Left ventricle myocardium inferior (tissue), 1 donor: ENCODE data around the gene TRRAP. TPM values are rescaled to one million over a fixed set of nuclear protein-coding genes. Genes with fewer than 3 reads are reported as not detected.

ENCODE experiments used
- DNase-seq: peaks from one replicate; pipeline ENCODE4 v3.0.0-alpha.2; 2020
- H3K27ac ChIP-seq: fragments of 200-600 bp; replicated peaks from 2 replicates; pipeline ENCODE4 v1.8.0; 2021
- H3K27me3 ChIP-seq: fragments of 200-600 bp; 2 replicates; pipeline ENCODE4 v1.8.0; 2021; ENCODE audit warnings: low read depth
- H3K36me3 ChIP-seq: fragments of 200-600 bp; 2 replicates; pipeline ENCODE4 v1.8.0; 2021
- H3K4me1 ChIP-seq: fragments of 200-600 bp; 2 replicates; pipeline ENCODE4 v1.8.0; 2021
- H3K4me3 ChIP-seq: fragments of 200-600 bp; 2 replicates; pipeline ENCODE4 v1.8.0; 2021; ENCODE audit warnings: mild to moderate bottlenecking, moderate library complexity
- H3K9me3 ChIP-seq: fragments of 200-600 bp; replicated peaks from 2 replicates; pipeline ENCODE4 v1.8.0; 2021
- CTCF ChIP-seq: fragments of 200-600 bp; IDR thresholded peaks from 2 replicates; pipeline ENCODE4 v1.8.0; 2021; ENCODE audit warnings: antibody characterized with exemption, mild to moderate bottlenecking, borderline replicate concordance
- intact Hi-C: fragments of 100-400 bp; cut with micrococcal nuclease; formaldehyde crosslinking; loops from one replicate; pipeline ENCODE4 v1.11.0; 2022
- total RNA-seq: library from RNA; stranded (reverse); fragmentation: NEBNext Ultra II Directional; extraction: Animal tissue kit (Norgen Biotek cat#: 25700); gene quantifications from one replicate; pipeline ENCODE4 v1.2.1, GENCODE V29; 2021
- donor health status: DM: no; HTN: yes; CAD: no; lungs with severe emphysema.

The TRRAP gene
- total RNA-seq, 1 donor from 2014 or later = 15.5 TPM

GRCh38 chr7:98964596-98964995, 86.3 kb downstream of the TRRAP start:
- no peak overlapping the region for H3K4me3 ChIP-seq
- no peak for DNase-seq
- H3K4me1 ChIP-seq = no peaks in the 10 kb centered on the region
- H3K27ac ChIP-seq = no peak overlapping the region
- no peaks in the 10 kb centered on the region for H3K9me3 ChIP-seq
- intact Hi-C loops = no loop called here
- no peaks in the 10 kb centered on the region for H3K27me3 ChIP-seq
- peaks cover 99% of the 10 kb centered on the region for H3K36me3 ChIP-seq
- no peak for TF ChIP-seq CTCF

GRCh38 chr7:98968621-98969020, 90.3 kb downstream of the TRRAP start:
- Histone ChIP-seq H3K4me1 (no peaks in the 10 kb centered on the region), H3K36me3 (peaks cover 99% of the 10 kb centered on the region), H3K4me3 (no peak overlapping the region), H3K27me3 (no peaks in the 10 kb centered on the region), H3K9me3 (no peaks in the 10 kb centered on the region), H3K27ac (no peak overlapping the region)
- DNase-seq = no peak
- intact Hi-C loops = no loop called here
- no peak for TF ChIP-seq CTCF

- Histone ChIP-seq H3K36me3 (peaks cover 100% of the 10 kb centered on the region), H3K9me3 (no peaks in the 10 kb centered on the region), H3K4me3 (no peak overlapping the region), H3K27ac (no peak overlapping the region), H3K27me3 (no peaks in the 10 kb centered on the region), H3K4me1 (peaks cover 5% of the 10 kb centered on the region)
- intact Hi-C loops = no loop called here
- no peak for DNase-seq
- TF ChIP-seq CTCF = no peak
These were observed 91.1 kb downstream of the TRRAP start for GRCh38 chr7:98969386-98969785.

- intact Hi-C loops = no loop called here
- Histone ChIP-seq H3K4me3 (no peak overlapping the region), H3K4me1 (peaks cover 12% of the 10 kb centered on the region), H3K36me3 (peaks cover 98% of the 10 kb centered on the region), H3K27ac (no peak overlapping the region), H3K9me3 (no peaks in the 10 kb centered on the region), H3K27me3 (no peaks in the 10 kb centered on the region)
- no peak for TF ChIP-seq CTCF
- no peak for DNase-seq
These were observed 91.8 kb downstream of the TRRAP start for GRCh38 chr7:98970016-98970615.

GRCh38 chr7:98970805-98971204, 92.5 kb downstream of the TRRAP start:
- peaks cover 96% of the 10 kb centered on the region for H3K36me3 ChIP-seq
- intact Hi-C loops = no loop called here
- no peaks in the 10 kb centered on the region for H3K9me3 ChIP-seq
- no peak for DNase-seq
- no peak for TF ChIP-seq CTCF
- no peak overlapping the region for H3K4me3 ChIP-seq
- peaks cover 17% of the 10 kb centered on the region for H3K4me1 ChIP-seq
- no peaks in the 10 kb centered on the region for H3K27me3 ChIP-seq
- H3K27ac ChIP-seq = no peak overlapping the region
